PC-9 (cell line): Measurements from ENCODE around the gene F11. TPM values are rescaled to one million over a fixed set of nuclear protein-coding genes. Genes with fewer than 3 reads are reported as not detected.

Experiments
- BruUV-seq: library from RNA; stranded (reverse); fragments of 400-500 nt; replicated peaks from 2 replicates; lab custom pipeline; 2021; lab: Mats Ljungman, UMichigan
- CTCF ChIA-PET: fragments of 300-600 bp; sonication (Branson Sonifier 250); formaldehyde crosslinking; loops from one replicate; lab custom pipeline; 2022; ENCODE audit warnings: antibody characterized with exemption; lab: Charles Lee
- POLR2A ChIA-PET: fragments of 300-600 bp; sonication (Branson Sonifier 250); formaldehyde crosslinking; loops from one replicate; lab custom pipeline; 2022; ENCODE audit warnings: antibody characterized with exemption; ENCODE audit not compliant: unreplicated experiment; lab: Charles Lee
- DNase-seq, 2 experiments: peaks; one replicate each; pipeline versions ENCODE4 v3.0.0 to v3.0.0-alpha.2; 2015 to 2022; ENCODE audit warnings: mixed read lengths in 1 of 2
- H2AFZ ChIP-seq: fragments of 200-600 bp; sonication (generic); 2 replicates; pipeline ENCODE4 v1.8.1; 2017; ENCODE audit warnings: antibody characterized with exemption
- H3F3A ChIP-seq: fragments of 200-600 bp; sonication (generic); 2 replicates; pipeline ENCODE4 v1.8.1; 2017; ENCODE audit warnings: antibody characterized with exemption, mild to moderate bottlenecking, low read depth; ENCODE audit not compliant: insufficient read depth
- H3K27ac ChIP-seq: fragments of 200-600 bp; sonication (generic); 2 replicates; pipeline ENCODE4 v1.6.1; 2016; ENCODE audit warnings: mixed run types
- H3K27me3 ChIP-seq: fragments of 200-600 bp; sonication (generic); 2 replicates; pipeline ENCODE4 v1.6.1; 2016; ENCODE audit warnings: low read depth, mixed run types; ENCODE audit not compliant: insufficient read depth
- H3K36me3 ChIP-seq: fragments of 200-600 bp; sonication (generic); 2 replicates; pipeline ENCODE4 v1.6.1; 2016; ENCODE audit warnings: low read depth, mixed run types
- H3K4me1 ChIP-seq: fragments of 200-600 bp; sonication (generic); replicated peaks from 2 replicates; pipeline ENCODE4 v1.6.1; 2016; ENCODE audit warnings: mixed run types; ENCODE audit not compliant: insufficient read depth
- H3K4me2 ChIP-seq: fragments of 200-600 bp; sonication (generic); 2 replicates; pipeline ENCODE4 v1.6.1; 2017; ENCODE audit warnings: mixed run types
- H3K4me3 ChIP-seq: fragments of 200-600 bp; sonication (generic); 2 replicates; pipeline ENCODE4 v1.6.1; 2016; ENCODE audit warnings: mixed run types
- H3K79me2 ChIP-seq: fragments of 200-600 bp; sonication (generic); 2 replicates; pipeline ENCODE4 v1.6.1; 2017; ENCODE audit warnings: low read depth, mixed run types
- H3K9me2 ChIP-seq: fragments of 200-600 bp; sonication (generic); 2 replicates; pipeline ENCODE4 v1.8.1; 2017; ENCODE audit warnings: mild to moderate bottlenecking; ENCODE audit not compliant: insufficient read depth
- H3K9me3 ChIP-seq: fragments of 200-600 bp; sonication (generic); 2 replicates; pipeline ENCODE4 v1.8.1; 2016; ENCODE audit warnings: low read depth; ENCODE audit not compliant: insufficient read depth
- H4K20me1 ChIP-seq: fragments of 200-600 bp; sonication (generic); 2 replicates; pipeline ENCODE4 v1.8.1; 2017; ENCODE audit not compliant: insufficient read depth
- CTCF ChIP-seq: fragments of 200-600 bp; sonication (generic); conservative IDR thresholded peaks from 2 replicates; pipeline ENCODE4 v1.6.1; 2017; ENCODE audit warnings: mixed run types, antibody characterized with exemption, mild to moderate bottlenecking, moderate library complexity
- EZH2 ChIP-seq: fragments of 200-600 bp; sonication (generic); IDR thresholded peaks from 2 replicates; pipeline ENCODE4 v1.8.0; 2017; ENCODE audit warnings: antibody characterized with exemption, low read depth
- intact Hi-C: fragments of 100-400 bp; cut with micrococcal nuclease; formaldehyde crosslinking; loops from one replicate; pipeline ENCODE4 v1.10.0; 2022; ENCODE audit not compliant: unreplicated experiment
- total RNA-seq: library from RNA; stranded (reverse); gene quantifications from 2 replicates; pipeline ENCODE4 v1.2.3, GENCODE V29; 2021

Gene F11
- total RNA-seq, 1 experiment from 2014 or later: not detected

GRCh38 chr4:186258216-186258811 is 7.7 kb upstream of the F11 start:
- no peaks in the 10 kb centered on the region for H3K79me2 ChIP-seq
- POLR2A ChIA-PET: no interaction called here
- no peaks in the 10 kb centered on the region for H3K36me3 ChIP-seq
- no peaks in the 10 kb centered on the region for H3K4me1 ChIP-seq
- H3K9me2 ChIP-seq: no peaks in the 10 kb centered on the region
- BruUV-seq: no TSS peak
- TF ChIP-seq EZH2 (no peak), CTCF (no peak)
- H4K20me1 ChIP-seq: no peaks in the 10 kb centered on the region
- H3K27ac ChIP-seq: no peak overlapping the region
- no peak overlapping the region for H2AFZ ChIP-seq
- DNase-seq: no peak
- CTCF ChIA-PET: no interaction called here
- H3K4me3 ChIP-seq: no peak overlapping the region
- H3K27me3 ChIP-seq: peaks cover 28% of the 10 kb centered on the region; the same call in 1 of the 2 replicates
- intact Hi-C loops: no loop called here
- no peaks in the 10 kb centered on the region for H3F3A ChIP-seq
- no peaks in the 10 kb centered on the region for H3K9me3 ChIP-seq
- H3K4me2 ChIP-seq: no peak overlapping the region

DNA sequence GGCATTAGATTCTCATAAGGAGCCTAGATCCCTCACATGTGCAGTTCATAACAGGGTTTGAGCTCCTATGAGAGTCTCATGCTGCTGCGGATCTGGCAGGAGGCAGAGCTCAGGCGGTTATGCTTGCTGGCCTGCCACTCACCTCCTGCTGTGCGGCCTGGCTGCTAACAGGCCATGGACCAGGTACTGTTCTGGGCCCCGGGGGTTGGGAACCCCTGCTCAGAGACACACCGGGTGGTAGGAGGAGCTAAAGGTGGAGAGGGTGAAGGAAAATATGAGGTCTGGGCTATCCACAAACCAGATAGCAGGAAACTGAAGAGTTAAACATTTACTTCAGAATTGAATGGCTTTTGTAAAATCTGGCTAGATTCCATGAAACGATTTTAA is 5.9 kb upstream of the F11 start:
- no peaks in the 10 kb centered on the region for H3K36me3 ChIP-seq
- H3K9me3 ChIP-seq: no peaks in the 10 kb centered on the region
- POLR2A ChIA-PET: no interaction called here
- BruUV-seq: no TSS peak
- intact Hi-C loops: no loop called here
- H3K9me2 ChIP-seq: no peaks in the 10 kb centered on the region
- no peak overlapping the region for H2AFZ ChIP-seq
- H3F3A ChIP-seq: no peaks in the 10 kb centered on the region
- no peak for DNase-seq
- no peak for TF ChIP-seq CTCF
- TF ChIP-seq EZH2: no peak
- H4K20me1 ChIP-seq: no peaks in the 10 kb centered on the region
- CTCF ChIA-PET: no interaction called here
- H3K27ac ChIP-seq: no peak overlapping the region
- no peak overlapping the region for H3K4me2 ChIP-seq
- H3K4me1 ChIP-seq: no peaks in the 10 kb centered on the region
- H3K4me3 ChIP-seq: no peak overlapping the region
- H3K27me3 ChIP-seq: peaks cover 17% of the 10 kb centered on the region; the same call in 1 of the 2 replicates
- no peaks in the 10 kb centered on the region for H3K79me2 ChIP-seq

- no TSS peak for BruUV-seq
- H3K9me2 ChIP-seq: no peaks in the 10 kb centered on the region
- POLR2A ChIA-PET: no interaction called here
- TF ChIP-seq CTCF (no peak), EZH2 (no peak)
- H3K4me2 ChIP-seq: no peak overlapping the region
- H3K4me3 ChIP-seq: no peak overlapping the region
- no peaks in the 10 kb centered on the region for H4K20me1 ChIP-seq
- H3K9me3 ChIP-seq: no peaks in the 10 kb centered on the region
- CTCF ChIA-PET: no interaction called here
- no peak overlapping the region for H3K27ac ChIP-seq
- H3K79me2 ChIP-seq: no peaks in the 10 kb centered on the region
- H3K27me3 ChIP-seq: peaks cover 10% of the 10 kb centered on the region; the same call in 1 of the 2 replicates
- DNase-seq: no peak
- no peaks in the 10 kb centered on the region for H3K36me3 ChIP-seq
- H3F3A ChIP-seq: no peaks in the 10 kb centered on the region
- intact Hi-C loops: no loop called here
- H3K4me1 ChIP-seq: no peaks in the 10 kb centered on the region
- H2AFZ ChIP-seq: no peak overlapping the region
Measured at GRCh38 chr4:186260504-186261448, 5.2 kb upstream of the F11 start.
